ENCODE measurements around the gene PAQR5. TPM values are rescaled to one million over a fixed set of nuclear protein-coding genes. Genes with fewer than 3 reads are reported as not detected.
"Not testable (repeated sequence)": the region's sequence is repeated elsewhere in the genome, so short reads cannot be mapped to it uniquely, and the experiment has no call there.

PAQR5 gene
- total RNA-seq, 1 experiment from 2014 or later: 2.0 TPM

DNA sequence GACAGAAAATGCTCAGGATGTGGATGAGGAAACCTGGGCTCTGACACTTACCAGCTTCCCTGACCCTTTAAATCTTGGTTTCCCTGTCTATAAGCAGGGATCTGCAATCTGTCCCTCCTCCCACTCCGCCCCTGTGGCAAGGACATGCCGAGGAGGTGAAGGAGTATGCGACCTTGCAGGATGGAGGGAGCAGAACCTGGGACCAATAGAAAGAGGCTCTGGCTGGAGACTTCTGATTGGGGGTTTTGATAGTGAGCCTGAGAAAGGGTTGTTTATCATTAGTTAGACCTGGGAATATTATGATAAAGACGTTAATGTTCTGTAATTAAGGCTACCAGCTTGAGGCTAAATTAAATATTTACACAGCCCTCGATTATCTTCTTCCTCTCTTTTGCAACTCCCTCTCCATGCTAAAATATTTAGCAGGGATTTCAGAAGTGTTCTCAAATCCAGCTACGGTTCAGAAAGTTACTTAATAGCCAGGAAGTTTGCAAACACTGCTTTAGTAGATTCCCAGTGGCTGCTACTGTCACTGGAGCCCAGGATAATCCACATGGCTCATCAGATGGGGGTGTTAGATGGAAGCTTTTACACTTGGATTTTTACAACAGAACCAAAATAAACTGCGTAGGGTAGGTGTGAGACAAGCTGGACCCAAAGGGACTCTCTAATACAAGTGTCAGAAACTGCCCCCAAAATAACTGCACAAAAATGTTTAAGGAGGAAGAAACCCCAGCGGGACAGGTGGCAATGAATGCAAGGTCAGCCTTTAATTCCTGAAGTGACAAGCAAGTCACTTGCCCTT, 9.2 kb upstream of the PAQR5 start:
- Histone ChIP-seq H3K4me1 (ENCODE audit: control insufficient read depth, insufficient read depth, low read length) (no peaks in the 10 kb centered on the region), H3K27me3 (ENCODE audit: control insufficient read depth, insufficient read depth, low read length) (no peaks in the 10 kb centered on the region), H3K27ac (ENCODE audit: low read length) (no peak overlapping the region), H3K9me3 (ENCODE audit: control insufficient read depth, insufficient read depth, low read depth, low read length) (no peaks in the 10 kb centered on the region), H3K4me3 (ENCODE audit: low read depth in 2 of 2, low read length in 2 of 2) (no peak overlapping the region), H3K36me3 (ENCODE audit: control insufficient read depth, insufficient read depth, low read length) (no peaks in the 10 kb centered on the region)
- in situ Hi-C loops (cut with HindIII; ENCODE audit: low pct_unique_long_range_greater_than_20kb, low sequenced_read_pairs) (no loop called here), intact Hi-C loops (cut with micrococcal nuclease; ENCODE audit: unreplicated experiment) (no loop called here)
- POLR2A ChIA-PET: no interaction called here
- ATAC-seq: 0 out of 2 replicates have a peak, but pooled peaks have one; percentile 64
- TF ChIP-seq, protein P1, sequence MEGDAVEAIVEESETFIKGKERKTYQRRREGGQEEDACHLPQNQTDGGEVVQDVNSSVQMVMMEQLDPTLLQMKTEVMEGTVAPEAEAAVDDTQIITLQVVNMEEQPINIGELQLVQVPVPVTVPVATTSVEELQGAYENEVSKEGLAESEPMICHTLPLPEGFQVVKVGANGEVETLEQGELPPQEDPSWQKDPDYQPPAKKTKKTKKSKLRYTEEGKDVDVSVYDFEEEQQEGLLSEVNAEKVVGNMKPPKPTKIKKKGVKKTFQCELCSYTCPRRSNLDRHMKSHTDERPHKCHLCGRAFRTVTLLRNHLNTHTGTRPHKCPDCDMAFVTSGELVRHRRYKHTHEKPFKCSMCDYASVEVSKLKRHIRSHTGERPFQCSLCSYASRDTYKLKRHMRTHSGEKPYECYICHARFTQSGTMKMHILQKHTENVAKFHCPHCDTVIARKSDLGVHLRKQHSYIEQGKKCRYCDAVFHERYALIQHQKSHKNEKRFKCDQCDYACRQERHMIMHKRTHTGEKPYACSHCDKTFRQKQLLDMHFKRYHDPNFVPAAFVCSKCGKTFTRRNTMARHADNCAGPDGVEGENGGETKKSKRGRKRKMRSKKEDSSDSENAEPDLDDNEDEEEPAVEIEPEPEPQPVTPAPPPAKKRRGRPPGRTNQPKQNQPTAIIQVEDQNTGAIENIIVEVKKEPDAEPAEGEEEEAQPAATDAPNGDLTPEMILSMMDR (IDR thresholded peaks at IDR 0.05): no peak
- TF ChIP-seq SIN3A (IDR thresholded peaks at IDR 0.05; ENCODE audit: borderline replicate concordance, insufficient read depth, low read depth, low read length) (no peak), TCF7L2 (IDR thresholded peaks at IDR 0.05; ENCODE audit: low read depth, low read length) (no peak)
- TF ChIP-seq, protein P2, sequence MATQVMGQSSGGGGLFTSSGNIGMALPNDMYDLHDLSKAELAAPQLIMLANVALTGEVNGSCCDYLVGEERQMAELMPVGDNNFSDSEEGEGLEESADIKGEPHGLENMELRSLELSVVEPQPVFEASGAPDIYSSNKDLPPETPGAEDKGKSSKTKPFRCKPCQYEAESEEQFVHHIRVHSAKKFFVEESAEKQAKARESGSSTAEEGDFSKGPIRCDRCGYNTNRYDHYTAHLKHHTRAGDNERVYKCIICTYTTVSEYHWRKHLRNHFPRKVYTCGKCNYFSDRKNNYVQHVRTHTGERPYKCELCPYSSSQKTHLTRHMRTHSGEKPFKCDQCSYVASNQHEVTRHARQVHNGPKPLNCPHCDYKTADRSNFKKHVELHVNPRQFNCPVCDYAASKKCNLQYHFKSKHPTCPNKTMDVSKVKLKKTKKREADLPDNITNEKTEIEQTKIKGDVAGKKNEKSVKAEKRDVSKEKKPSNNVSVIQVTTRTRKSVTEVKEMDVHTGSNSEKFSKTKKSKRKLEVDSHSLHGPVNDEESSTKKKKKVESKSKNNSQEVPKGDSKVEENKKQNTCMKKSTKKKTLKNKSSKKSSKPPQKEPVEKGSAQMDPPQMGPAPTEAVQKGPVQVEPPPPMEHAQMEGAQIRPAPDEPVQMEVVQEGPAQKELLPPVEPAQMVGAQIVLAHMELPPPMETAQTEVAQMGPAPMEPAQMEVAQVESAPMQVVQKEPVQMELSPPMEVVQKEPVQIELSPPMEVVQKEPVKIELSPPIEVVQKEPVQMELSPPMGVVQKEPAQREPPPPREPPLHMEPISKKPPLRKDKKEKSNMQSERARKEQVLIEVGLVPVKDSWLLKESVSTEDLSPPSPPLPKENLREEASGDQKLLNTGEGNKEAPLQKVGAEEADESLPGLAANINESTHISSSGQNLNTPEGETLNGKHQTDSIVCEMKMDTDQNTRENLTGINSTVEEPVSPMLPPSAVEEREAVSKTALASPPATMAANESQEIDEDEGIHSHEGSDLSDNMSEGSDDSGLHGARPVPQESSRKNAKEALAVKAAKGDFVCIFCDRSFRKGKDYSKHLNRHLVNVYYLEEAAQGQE (IDR thresholded peaks at IDR 0.05; ENCODE audit: insufficient read depth in 1 of 2, low read depth in 2 of 2, low read length in 1 of 2): no peak
- BruUV-seq (replicated peaks): no TSS peak
- no peak for DNase-seq (ENCODE audit: low read depth, low spot score)
- CTCF ChIA-PET: no interaction called here

DNA sequence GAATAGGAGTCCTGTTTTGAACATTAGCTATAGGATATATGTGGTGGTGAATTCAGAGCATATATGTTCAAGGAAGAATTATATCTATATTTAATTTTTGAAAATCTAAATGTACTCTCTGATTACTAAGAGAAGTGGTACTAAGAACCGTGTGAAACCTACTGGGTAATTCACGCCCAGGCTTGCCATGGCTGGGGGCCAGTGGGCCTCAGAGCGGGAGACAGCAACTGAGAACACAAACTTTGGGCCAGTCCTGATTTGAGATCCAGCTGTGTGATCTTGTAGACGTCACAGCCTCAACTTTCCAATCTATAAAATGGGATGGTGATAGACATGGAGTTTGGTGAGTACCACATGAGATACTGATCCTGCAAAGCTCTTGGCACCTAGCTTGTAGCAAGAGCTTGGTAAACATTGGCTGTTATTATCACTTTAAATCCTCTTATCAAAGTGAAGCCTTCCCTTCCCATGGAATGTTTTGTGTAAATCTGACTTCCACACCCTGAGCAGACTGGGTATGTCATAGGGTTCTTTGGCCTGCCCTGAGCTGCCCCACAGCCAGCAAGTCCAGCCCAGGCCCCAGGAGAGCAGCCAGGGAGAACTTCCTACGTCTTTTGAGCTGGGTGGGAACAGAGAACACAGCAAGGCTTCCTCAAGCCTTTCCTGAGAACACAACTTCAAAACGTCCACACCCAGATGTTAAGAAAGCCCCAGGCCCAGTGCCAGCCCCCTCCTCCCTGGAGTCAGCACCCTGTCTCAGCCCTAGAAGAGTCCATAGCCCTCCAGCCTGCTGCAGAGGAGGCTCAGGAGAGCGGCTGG, 8.2 kb upstream of the PAQR5 start:
- ATAC-seq (no peak), DNase-seq (ENCODE audit: low read depth, low spot score) (no peak)
- BruUV-seq (replicated peaks): no TSS peak
- H3K36me3 ChIP-seq (ENCODE audit: control insufficient read depth, insufficient read depth, low read length): no peaks in the 10 kb centered on the region
- no peak overlapping the region for H3K4me3 ChIP-seq (ENCODE audit: low read depth in 2 of 2, low read length in 2 of 2)
- ChIA-PET POLR2A (interaction anchor here (0.5 kb wide), 1 partner anchor 242 kb away, joined by 4 read pairs; no protein-coding TSS in a partner anchor), CTCF (no interaction called here)
- no peaks in the 10 kb centered on the region for H3K4me1 ChIP-seq (ENCODE audit: control insufficient read depth, insufficient read depth, low read length)
- intact Hi-C loops (cut with micrococcal nuclease; ENCODE audit: unreplicated experiment) (no loop called here), in situ Hi-C loops (cut with HindIII; ENCODE audit: low pct_unique_long_range_greater_than_20kb, low sequenced_read_pairs) (no loop called here)
- no peak overlapping the region for H3K27ac ChIP-seq (ENCODE audit: low read length)
- H3K9me3 ChIP-seq (ENCODE audit: control insufficient read depth, insufficient read depth, low read depth, low read length): no peaks in the 10 kb centered on the region
- no peaks in the 10 kb centered on the region for H3K27me3 ChIP-seq (ENCODE audit: control insufficient read depth, insufficient read depth, low read length)
- TF ChIP-seq, protein P2 (IDR thresholded peaks at IDR 0.05; ENCODE audit: insufficient read depth in 1 of 2, low read depth in 2 of 2, low read length in 1 of 2): no peak
- no peak for TF ChIP-seq TCF7L2 (IDR thresholded peaks at IDR 0.05; ENCODE audit: low read depth, low read length)
- TF ChIP-seq, protein P1 (IDR thresholded peaks at IDR 0.05): no peak
- no peak for TF ChIP-seq POLR2AphosphoS5 (IDR thresholded peaks at IDR 0.05; ENCODE audit: low read depth, low read length)
- TF ChIP-seq SIN3A (IDR thresholded peaks at IDR 0.05; ENCODE audit: borderline replicate concordance, insufficient read depth, low read depth, low read length): no peak

DNA sequence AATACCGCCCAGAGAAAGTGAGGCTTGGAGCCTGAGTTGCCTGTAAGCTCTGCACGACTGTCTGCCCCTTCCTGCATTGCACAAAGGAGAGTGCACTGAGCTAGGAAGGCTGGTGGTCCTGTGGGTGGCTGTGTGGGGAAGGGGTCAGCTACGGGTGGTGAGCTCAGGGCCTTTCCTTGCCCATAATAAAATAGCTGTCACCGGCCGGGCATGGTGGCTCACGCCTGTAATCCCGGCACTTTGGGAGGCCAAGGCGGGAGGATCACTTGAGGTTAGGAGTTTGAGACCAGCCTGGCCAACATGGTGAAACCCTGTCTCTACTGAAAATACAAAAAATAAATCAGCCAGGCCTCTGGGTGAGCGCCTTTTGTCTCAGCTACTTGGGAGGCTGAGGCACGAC, 7.1 kb upstream of the PAQR5 start:
- CTCF ChIA-PET; H3K9me3 ChIP-seq (ENCODE audit: control insufficient read depth, insufficient read depth, low read depth, low read length); H3K36me3 ChIP-seq (ENCODE audit: control insufficient read depth, insufficient read depth, low read length); intact Hi-C loops (cut with micrococcal nuclease; ENCODE audit: unreplicated experiment); in situ Hi-C loops (cut with HindIII; ENCODE audit: low pct_unique_long_range_greater_than_20kb, low sequenced_read_pairs); H3K27me3 ChIP-seq (ENCODE audit: control insufficient read depth, insufficient read depth, low read length); H3K4me1 ChIP-seq (ENCODE audit: control insufficient read depth, insufficient read depth, low read length); H3K4me3 ChIP-seq (ENCODE audit: low read depth in 2 of 2, low read length in 2 of 2); DNase-seq (ENCODE audit: low read depth, low spot score); H3K27ac ChIP-seq (ENCODE audit: low read length); POLR2A ChIA-PET; BruUV-seq (replicated peaks); ATAC-seq: not testable (repeated sequence)
